Hematopoietic multipotent progenitor cell treated with erythropoietin and hydrocortisone succinate and interleukin-3 and kit ligand, for 6 days (in vitro differentiated cells): ENCODE measurements around the gene ENAH.
"Not testable (repeated sequence)": the region's sequence is repeated elsewhere in the genome, so short reads cannot be mapped to it uniquely, and the experiment has no call there.

Experiments used
- DNase-seq: peaks from one replicate; pipeline ENCODE4 v3.0.0-alpha.2; 2015

The ENAH gene

GRCh38 chr1:225485226-225485625 lies 167.7 kb downstream of the ENAH start:
- DNase-seq, result no peak

DNA sequence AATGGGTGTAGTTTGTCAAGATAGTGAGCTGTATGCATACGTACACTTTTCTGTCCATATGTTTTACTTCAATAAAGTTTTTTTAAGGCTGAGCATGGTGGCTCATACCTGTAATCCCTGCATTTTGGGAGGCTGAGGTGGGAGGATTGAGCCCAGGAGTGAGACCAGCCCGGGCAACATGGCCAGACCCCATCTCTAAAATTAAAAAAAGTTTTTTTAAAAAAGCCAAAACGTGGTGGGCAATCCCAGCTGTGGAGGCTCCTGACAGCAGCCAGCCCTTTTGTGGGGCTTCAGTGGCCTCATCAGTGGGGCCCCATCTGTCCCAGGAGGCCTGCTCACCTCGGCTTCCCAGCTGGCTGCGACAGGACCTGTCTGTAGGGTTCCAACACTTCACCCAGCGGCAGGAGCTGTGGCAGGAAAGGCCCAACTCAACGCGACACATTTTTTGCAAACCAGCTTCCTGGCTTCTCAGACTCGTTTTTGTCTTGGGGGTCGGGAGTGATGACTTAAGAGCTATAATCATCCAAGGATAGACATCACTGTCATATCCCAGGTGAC lies 168.2 kb downstream of the ENAH start:
- DNase-seq, result no peak

- DNase-seq, result no peak
Measured at GRCh38 chr1:225483818-225484656, 168.9 kb downstream of the ENAH start.

GRCh38 chr1:225482421-225482950 lies 170.4 kb downstream of the ENAH start:
- no peak for DNase-seq

DNA sequence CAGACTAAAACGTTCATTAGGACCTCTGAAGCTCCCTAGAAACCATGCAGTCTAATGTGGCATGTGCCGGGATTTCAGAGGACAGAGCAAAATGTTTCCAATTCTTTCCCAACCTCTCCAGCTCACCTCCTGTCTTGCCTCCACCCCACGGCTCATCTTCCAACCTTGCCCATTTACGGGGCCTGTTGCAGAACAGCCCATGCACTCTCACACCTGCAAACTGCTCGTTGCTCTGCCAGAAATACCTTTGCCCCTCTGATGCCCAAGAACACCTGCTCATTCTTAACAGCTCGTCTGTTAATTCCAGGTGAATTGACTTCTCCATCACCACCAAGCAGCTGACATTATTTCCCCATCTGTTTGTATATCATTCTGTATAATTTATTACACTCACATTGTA lies 171.2 kb downstream of the ENAH start:
- no peak for DNase-seq

GRCh38 chr1:225480825-225481434 lies 172.0 kb downstream of the ENAH start:
- peak; percentile 56 for DNase-seq

DNA sequence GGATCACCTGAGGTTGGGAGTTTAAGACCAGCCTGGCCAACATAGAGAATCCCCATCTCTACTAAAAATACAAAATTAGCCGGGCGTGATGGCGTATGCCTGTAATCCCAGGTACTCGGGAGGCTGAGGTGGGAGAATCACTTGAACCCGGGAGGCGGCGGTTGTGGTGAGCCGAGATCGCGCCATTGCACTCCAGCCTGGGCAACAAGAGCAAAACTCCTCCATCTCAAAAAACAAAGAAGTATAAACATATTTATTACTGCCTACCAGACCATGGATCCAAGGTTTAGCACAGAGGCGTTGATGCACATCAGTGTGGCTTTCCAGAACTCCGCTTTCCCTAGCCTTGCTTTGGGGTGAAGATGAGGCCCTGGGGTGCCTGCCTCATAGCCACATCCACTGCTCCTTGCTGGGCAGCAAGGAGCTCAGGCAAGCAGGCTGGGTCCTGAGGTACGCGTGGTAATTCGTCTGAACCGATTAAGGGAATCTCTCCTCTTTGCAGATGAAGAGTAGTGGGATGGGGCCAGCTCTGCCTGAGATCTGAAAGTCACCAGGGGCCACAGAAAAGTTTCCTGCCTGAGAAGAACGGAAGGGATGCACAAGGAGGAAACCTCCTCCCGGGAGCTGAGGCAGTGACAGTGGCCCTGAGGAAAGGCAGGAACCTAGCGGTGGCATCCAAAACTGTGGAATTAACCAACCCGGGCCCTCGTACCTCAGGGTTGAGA lies 172.8 kb downstream of the ENAH start:
- no peak for DNase-seq

DNA sequence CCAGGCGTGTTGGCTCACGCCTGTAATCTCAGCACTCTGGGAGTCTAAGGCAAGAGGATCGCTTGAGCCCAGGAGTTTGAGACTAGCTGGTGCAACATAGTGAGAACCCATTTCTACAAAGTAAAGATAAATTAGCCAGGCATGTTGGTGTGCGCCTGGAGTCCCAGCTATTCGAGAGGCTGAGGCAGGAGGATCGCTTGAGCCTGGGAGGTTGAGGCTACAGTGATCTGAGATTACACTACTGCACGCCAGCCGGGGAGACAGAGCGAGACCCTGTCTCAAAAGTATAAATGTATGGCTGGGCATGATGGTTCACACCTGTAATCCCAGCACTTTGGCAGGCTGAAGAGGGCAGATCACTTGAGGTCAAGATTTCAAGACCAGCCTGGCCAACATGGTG lies 173.6 kb downstream of the ENAH start:
- DNase-seq, result no peak

- no peak for DNase-seq
Measured at GRCh38 chr1:225477296-225477911, 175.5 kb downstream of the ENAH start.

DNA sequence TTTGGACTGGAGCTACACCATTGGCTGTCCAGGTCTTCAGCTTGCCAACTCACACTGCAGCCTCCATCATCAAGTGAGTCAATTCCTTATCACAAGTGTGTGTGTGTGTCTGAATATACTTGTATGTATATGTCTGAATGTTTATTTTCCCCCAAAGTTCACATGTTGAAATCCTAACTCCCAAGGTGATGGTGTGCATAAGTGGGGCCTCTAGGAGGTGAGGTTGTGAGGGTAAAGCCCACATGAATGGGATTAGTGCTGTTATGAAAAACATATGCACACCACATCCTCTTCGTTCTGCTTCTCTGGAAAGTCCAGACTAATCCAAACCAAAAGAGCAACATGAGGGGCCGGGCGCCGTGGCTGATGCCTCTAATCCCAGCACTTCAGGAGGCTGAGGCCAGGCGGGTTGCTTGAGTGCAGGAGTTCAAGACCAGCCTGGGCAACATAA lies 176.4 kb downstream of the ENAH start:
- no peak for DNase-seq

DNA sequence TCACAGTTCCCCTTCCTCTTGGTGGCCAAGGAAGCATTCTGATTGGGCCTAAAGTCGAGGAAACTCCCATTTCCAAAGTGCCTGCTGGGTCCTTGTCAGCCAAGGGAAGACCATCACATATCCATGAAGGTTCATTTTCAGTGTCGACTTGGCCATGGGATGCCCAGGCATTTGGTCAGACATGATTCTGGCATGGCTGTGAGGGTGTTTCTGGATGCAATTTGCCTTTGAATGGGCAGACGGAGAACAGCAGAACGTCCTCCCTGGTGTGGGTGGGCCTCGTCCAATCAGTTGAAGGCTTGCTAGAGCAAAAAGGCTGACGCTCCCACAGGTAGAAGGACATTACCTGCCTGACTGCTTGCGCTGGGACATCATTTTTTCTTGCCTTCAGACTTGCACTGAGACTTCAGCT lies 176.8 kb downstream of the ENAH start:
- DNase-seq, result no peak

- peak; percentile 69 for DNase-seq
Measured at GRCh38 chr1:225474986-225475820, 177.7 kb downstream of the ENAH start.

GRCh38 chr1:225474439-225474985 lies 178.4 kb downstream of the ENAH start:
- no peak for DNase-seq

DNA sequence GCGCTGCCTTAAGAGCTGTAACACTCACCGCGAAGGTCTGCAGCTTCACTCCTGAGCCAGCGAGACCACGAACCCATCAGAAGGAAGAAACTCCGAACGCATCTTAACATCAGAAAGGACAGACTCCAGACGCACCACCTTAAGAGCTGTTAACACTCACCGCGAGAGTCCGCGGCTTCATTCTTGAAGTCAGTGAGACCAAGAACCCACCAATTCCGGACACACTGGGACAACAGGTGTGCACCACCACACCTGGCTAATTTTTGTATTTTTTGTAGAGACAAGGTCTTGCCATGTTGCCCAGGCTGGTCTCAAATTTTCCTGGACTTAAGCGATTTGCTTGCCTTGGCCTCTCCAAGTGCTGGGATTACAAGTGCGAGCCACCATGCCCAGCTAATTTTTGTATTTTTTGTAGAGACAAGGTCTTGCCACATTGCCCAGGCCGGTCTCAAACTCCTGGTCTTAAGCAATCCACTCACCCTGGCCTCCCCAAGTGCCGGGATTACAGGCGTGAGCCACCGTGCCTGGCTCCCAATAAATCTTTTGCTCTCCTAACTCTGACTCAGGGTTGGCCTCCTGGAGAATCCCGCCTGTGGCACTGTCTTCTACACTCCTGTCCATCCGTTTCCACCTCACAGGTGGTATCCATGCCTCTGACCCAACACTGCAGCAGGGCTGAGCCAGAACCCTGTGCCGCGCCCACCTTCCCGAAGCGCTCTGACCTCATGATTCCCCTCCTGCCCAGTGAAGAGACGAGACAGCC lies 179.1 kb downstream of the ENAH start:
- DNase-seq, result not testable (repeated sequence)

DNA sequence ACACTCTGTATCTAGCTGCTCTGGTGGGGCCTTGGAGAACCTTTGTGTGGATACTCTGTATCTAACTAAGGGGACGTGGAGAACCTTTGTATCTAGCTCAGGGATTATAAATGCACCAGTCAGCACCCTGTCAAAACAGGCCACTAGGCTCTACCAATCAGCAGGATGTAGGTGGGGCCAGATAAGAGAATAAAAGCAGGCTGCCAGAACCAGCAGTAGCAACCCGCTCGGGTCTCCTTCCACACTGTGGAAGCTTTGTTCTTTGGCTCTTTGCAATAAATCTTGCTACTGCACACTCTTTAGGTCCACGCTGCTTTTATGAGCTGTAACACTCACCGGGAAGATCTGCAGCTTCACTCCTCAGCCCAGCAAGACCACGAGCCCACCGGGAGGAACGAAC lies 179.7 kb downstream of the ENAH start:
- DNase-seq, result peak; percentile 11

DNA sequence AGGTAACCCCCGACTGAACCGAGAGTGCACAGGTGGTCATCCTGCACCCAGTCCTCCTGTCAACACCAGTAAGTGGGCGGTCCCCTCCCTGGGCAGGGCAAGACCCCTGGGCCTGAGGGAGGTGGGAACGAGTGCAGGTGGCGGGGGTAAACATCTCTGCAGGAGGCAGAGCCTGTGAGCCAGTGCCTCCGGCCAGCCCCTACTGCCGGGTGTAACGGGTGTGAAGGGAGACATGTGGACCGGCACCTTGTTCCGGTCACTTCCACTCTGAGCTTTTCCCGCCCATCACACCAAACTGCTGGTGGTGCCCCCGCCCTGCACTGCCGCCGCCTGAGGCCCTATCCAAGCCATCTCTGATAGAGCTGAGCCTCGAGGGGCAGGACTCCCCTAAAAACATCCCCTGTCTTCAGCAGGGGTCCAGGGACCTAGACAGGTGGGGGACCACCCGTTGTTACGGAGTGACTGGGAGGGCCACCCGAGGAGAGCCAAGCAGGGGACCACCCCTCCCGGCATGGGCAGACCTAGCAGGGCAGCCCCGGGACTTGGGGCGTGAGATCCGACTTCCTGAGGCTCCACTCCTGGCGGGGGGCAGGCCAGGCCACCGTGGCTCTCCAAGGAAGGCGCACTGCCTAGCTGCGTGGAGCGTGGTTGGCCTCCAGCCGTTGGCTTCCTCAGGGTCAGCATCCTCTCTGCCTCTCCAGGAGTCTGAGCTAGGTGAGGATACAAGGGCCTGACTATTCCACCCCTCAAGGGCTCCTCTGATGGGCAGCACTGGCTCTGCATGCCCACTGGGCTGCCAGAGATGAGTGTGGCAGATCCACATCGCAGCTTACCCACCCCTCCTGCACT lies 181.2 kb downstream of the ENAH start:
- no peak for DNase-seq

- DNase-seq, result no peak
Measured at GRCh38 chr1:225471109-225471452, 181.8 kb downstream of the ENAH start.

- DNase-seq, result no peak
Measured at GRCh38 chr1:225470211-225471108, 182.5 kb downstream of the ENAH start.

DNA sequence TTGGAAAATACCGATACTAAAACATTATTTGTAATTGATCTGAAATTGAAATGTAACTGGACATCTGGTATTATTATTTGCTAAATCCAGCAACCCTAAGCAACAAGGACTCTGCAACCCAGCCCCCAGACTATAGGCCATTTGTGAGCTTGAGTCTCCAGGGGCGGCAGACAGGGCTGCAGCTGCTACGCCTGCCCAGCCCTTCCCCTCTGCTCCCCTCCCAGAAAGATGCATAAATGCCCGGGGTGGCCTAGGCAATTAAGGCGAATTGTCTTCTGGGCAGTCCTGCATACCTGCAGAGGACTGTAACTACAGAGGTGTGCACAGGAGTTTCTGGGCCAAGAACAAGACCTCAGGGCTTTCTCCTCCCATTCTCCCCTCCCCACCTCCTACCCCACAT lies 183.9 kb downstream of the ENAH start:
- no peak for DNase-seq
